Measurements from ENCODE around the gene SKP1. TPM values are rescaled to one million over a fixed set of nuclear protein-coding genes. Genes with fewer than 3 reads are reported as not detected.
A peak's percentile ranks its signal among the peaks of the same experiment; 100 is the strongest.

Gene SKP1
- total RNA-seq, 4 donors from 2014 or later = 143 to 261 (median 196) TPM

- Histone ChIP-seq H3K27ac (no peak overlapping the region), H3K27me3 (no peaks in the 10 kb centered on the region), H3K4me1 (peaks cover 9% of the 10 kb centered on the region), H3K9me3 (no peaks in the 10 kb centered on the region), H3K36me3 (no peaks in the 10 kb centered on the region), H3K4me3 (no peak overlapping the region)
- DNase-seq (ENCODE audit: low spot score in 2 of 2) = peak in 1 of 2 donors; percentile 80
- TF ChIP-seq POLR2AphosphoS5 (IDR thresholded peaks at IDR 0.05) = no peak
- TF ChIP-seq CTCF (IDR thresholded peaks at IDR 0.05) = peak; percentile 62 to 94
- WGBS = 38% methylated on average over 10 of the region's 20 CpGs
Measured at GRCh38 chr5:134101686-134102439, 74.9 kb downstream of the SKP1 start.

DNA sequence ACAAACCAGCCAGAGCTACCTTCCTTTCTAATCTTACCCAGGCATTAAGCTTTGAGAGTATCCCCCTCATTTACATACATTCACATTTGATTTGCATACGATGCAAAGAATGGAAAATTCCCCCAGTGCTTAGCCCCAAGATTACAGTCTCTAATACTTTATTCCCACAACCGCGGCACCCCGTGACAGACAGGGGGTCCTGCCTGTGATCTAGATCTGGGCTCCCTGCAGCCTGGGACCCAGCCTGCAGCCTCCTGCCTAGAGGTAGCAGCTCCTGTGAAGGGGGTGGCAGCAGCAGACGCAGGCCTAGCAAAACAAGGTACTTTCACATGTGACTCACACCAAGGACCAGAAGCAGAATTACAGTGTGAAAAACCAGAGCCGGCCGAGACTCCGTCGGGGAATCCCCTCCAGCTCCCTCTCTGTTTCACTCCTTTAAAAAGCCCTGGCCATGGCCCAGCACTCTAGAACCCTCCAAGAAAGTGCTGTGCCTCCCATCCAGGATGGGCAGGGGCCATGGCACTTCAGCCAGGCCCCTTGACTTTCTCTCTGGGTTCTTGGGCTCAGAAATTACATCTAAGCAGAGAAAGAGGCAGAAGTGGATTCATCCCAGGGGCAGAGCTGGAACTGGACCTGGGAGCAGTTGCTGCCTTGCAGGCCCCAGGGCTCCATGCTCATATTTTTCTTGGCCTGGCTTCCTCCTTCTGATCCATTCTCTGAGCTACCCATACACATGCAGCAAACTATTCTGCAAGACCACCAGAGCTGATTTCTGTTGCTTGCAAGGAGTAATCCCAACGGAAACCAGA is 76.3 kb downstream of the SKP1 start:
- Histone ChIP-seq H3K27me3 (no peaks in the 10 kb centered on the region), H3K36me3 (no peaks in the 10 kb centered on the region), H3K4me1 (peaks cover 9% of the 10 kb centered on the region), H3K4me3 (no peak overlapping the region), H3K27ac (no peak overlapping the region), H3K9me3 (no peaks in the 10 kb centered on the region)
- DNase-seq (ENCODE audit: low spot score in 2 of 2) = no peak
- TF ChIP-seq POLR2A (IDR thresholded peaks at IDR 0.05) (no peak), CTCF (IDR thresholded peaks at IDR 0.05) (no peak), POLR2AphosphoS5 (IDR thresholded peaks at IDR 0.05) (no peak), EP300 (IDR thresholded peaks at IDR 0.05) (no peak)
- 59% methylated on average over 10 of the region's 10 CpGs for WGBS

DNA sequence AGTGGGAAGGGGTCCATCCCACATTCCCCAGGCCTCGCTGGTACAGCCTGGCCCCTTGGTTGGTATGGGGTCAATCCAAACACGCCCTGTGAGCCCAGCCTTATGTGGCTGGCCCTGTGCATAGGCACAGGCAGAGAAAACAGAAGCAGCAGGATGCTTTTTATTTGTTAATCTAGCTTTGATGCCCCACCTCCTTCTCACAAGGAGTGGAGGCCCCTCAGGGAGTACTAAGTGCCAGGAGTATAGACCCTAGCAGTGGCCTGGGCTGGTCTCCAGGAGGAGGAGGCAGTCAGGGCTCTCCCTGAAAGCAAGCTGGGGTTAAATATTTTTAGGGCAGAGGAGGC is 76.8 kb downstream of the SKP1 start:
- no CpG with 5 or more reads among the region's 2 CpGs for WGBS
- TF ChIP-seq EP300 (IDR thresholded peaks at IDR 0.05) (no peak), POLR2AphosphoS5 (IDR thresholded peaks at IDR 0.05) (no peak), CTCF (IDR thresholded peaks at IDR 0.05) (no peak), POLR2A (IDR thresholded peaks at IDR 0.05) (no peak)
- Histone ChIP-seq H3K4me1 (peaks cover 9% of the 10 kb centered on the region), H3K27me3 (no peaks in the 10 kb centered on the region), H3K27ac (no peak overlapping the region), H3K4me3 (no peak overlapping the region), H3K9me3 (no peaks in the 10 kb centered on the region), H3K36me3 (no peaks in the 10 kb centered on the region)
- DNase-seq (ENCODE audit: low spot score in 2 of 2) = no peak

GRCh38 chr5:134099288-134099872 is 77.4 kb downstream of the SKP1 start:
- no peaks in the 10 kb centered on the region for H3K36me3 ChIP-seq
- 91% methylated on average over 11 of the region's 11 CpGs for WGBS
- DNase-seq (ENCODE audit: low spot score in 2 of 2) = no peak
- H3K4me3 ChIP-seq = no peak overlapping the region
- TF ChIP-seq EP300 (IDR thresholded peaks at IDR 0.05) (no peak), POLR2AphosphoS5 (IDR thresholded peaks at IDR 0.05) (no peak), CTCF (IDR thresholded peaks at IDR 0.05) (no peak), POLR2A (IDR thresholded peaks at IDR 0.05) (no peak)
- no peaks in the 10 kb centered on the region for H3K27me3 ChIP-seq
- peaks cover 9% of the 10 kb centered on the region for H3K4me1 ChIP-seq
- no peak overlapping the region for H3K27ac ChIP-seq
- H3K9me3 ChIP-seq = no peaks in the 10 kb centered on the region

Other genes starting within 250 kb of the SKP1 start
- gene C5orf15, start 208.3 kb downstream of the SKP1 start, total RNA-seq = 10 to 100 TPM; 29.3 to 34.4 (median 32.0) TPM
- 100 to 1,000 TPM; 106 to 194 (median 162) TPM for gene VDAC1, start 172.0 kb downstream of the SKP1 start, total RNA-seq
- 1 to 10 TPM; 2.9 to 7.2 (median 4.9) TPM for gene TCF7, start 62.3 kb downstream of the SKP1 start, total RNA-seq
- gene PPP2CA, start 49.1 kb upstream of the SKP1 start, total RNA-seq = 100 to 1,000 TPM; 110 to 271 (median 191) TPM
- 1 to 10 TPM in 1 of 4 donors, under 1 TPM in 1, not detected in 2; 0.56 to 2.2 TPM for gene CDKL3, start 190.2 kb upstream of the SKP1 start, total RNA-seq
- gene UBE2B, start 194.6 kb upstream of the SKP1 start, total RNA-seq = 100 to 1,000 TPM in 1 of 4 donors, 10 to 100 TPM in 3; 33.3 to 110 (median 51.6) TPM
- gene CDKN2AIPNL, start 234.9 kb upstream of the SKP1 start, total RNA-seq = 10 to 100 TPM; 14.7 to 21.9 (median 21.4) TPM